Endothelial cell of umbilical vein (primary cell): ENCODE data around the gene PNCK. TPM values are rescaled to one million over a fixed set of nuclear protein-coding genes. Genes with fewer than 3 reads are reported as not detected.

ENCODE experiments used
- BruUV-seq: library from RNA; stranded (reverse); fragments of 400-500 nt; replicated peaks from 2 replicates; lab custom pipeline; 2021; lab: Mats Ljungman, UMichigan
- CTCF ChIA-PET: fragments of 300-600, 350-600 bp; sonication (Branson Sonifier 250); formaldehyde crosslinking; loops from one replicate; lab custom pipeline; 2021; ENCODE audit warnings: antibody characterized with exemption, inconsistent platforms; lab: Charles Lee
- POLR2A ChIA-PET: fragments of 300-600, 350-600 bp; sonication (Branson Sonifier 250); formaldehyde crosslinking; loops from one replicate; lab custom pipeline; 2021; ENCODE audit warnings: antibody characterized with exemption, inconsistent platforms; lab: Charles Lee
- DNase-seq: peaks from one replicate; pipeline ENCODE4 v3.0.0-alpha.2; 2011; ENCODE audit warnings: low read depth, low spot score
- FAIRE-seq: peaks from 2 replicates; lab custom pipeline; 2011; peaks lifted over from hg19 to GRCh38; lab: Jason Lieb, UNC
- H2AFZ ChIP-seq: 2 replicates; pipeline ENCODE4 v1.6.0; 2012; ENCODE audit warnings: low read depth, low read length, control low read depth, inconsistent platforms
- H3K27ac ChIP-seq: 2 replicates; pipeline ENCODE4 v1.5.1; 2011; ENCODE audit warnings: low read depth, mild to moderate bottlenecking, control low read depth, low read length, moderate library complexity; ENCODE audit not compliant: insufficient read depth
- H3K27me3 ChIP-seq, 2 experiments: 2 replicates each; pipeline versions ENCODE4 v1.6.0 to v1.6.1; 2011; ENCODE audit warnings: low read length in 2 of 2, mixed read lengths in 1 of 2; ENCODE audit not compliant: control insufficient read depth in 2 of 2, insufficient read depth in 2 of 2
- H3K36me3 ChIP-seq, 2 experiments: 2 replicates in 1 of 2; 3 replicates in 1 of 2; pipeline ENCODE4 v1.5.1; 2011; ENCODE audit warnings: low read length in 2 of 2, mild to moderate bottlenecking in 1 of 2, moderate library complexity in 1 of 2; ENCODE audit not compliant: control insufficient read depth in 2 of 2, insufficient read depth in 2 of 2; ENCODE audit errors: extremely low read depth in 1 of 2
- H3K4me1 ChIP-seq: 3 replicates; pipeline ENCODE4 v1.5.1; 2011; ENCODE audit warnings: mild to moderate bottlenecking, low read length; ENCODE audit not compliant: control insufficient read depth, insufficient read depth; ENCODE audit errors: extremely low read depth
- H3K4me2 ChIP-seq: 2 replicates; pipeline ENCODE4 v1.6.1; 2011; ENCODE audit warnings: low read length, control low read depth, mixed read lengths; ENCODE audit not compliant: insufficient read depth
- H3K4me3 ChIP-seq, 3 experiments: fragments of 200-600 bp in 1 of 3; sonication (generic), shearing (Covaris generic) in 1 of 3; replicated peaks in 1 of 3; 2 replicates each; pipeline ENCODE4 v1.5.1; 2011 to 2016; ENCODE audit warnings: control low read depth in 3 of 3, low read length in 3 of 3, mild to moderate bottlenecking in 2 of 3, inconsistent platforms in 1 of 3, low read depth in 1 of 3, moderate library complexity in 1 of 3; ENCODE audit not compliant: insufficient read depth in 1 of 3
- H3K79me2 ChIP-seq: 2 replicates; pipeline ENCODE4 v1.6.0; 2012; ENCODE audit warnings: low read length, inconsistent platforms; ENCODE audit not compliant: control insufficient read depth, insufficient read depth
- H3K9ac ChIP-seq: replicated peaks from 2 replicates; pipeline ENCODE3; 2011; ENCODE audit warnings: low read length, control low read depth; ENCODE audit not compliant: insufficient read depth; ENCODE audit errors: extremely low read depth
- H3K9me1 ChIP-seq: replicated peaks from 3 replicates; pipeline ENCODE4 v1.6.0; 2011; ENCODE audit warnings: mild to moderate bottlenecking, low read length; ENCODE audit not compliant: control insufficient read depth, insufficient read depth; ENCODE audit errors: extremely low read depth
- H3K9me3 ChIP-seq: replicated peaks from 2 replicates; pipeline ENCODE4 v1.5.1; 2012; ENCODE audit warnings: low read length, inconsistent platforms; ENCODE audit not compliant: control insufficient read depth, insufficient read depth
- H4K20me1 ChIP-seq: replicated peaks from 2 replicates; pipeline ENCODE3; 2011; ENCODE audit warnings: mild to moderate bottlenecking, low read length; ENCODE audit not compliant: control insufficient read depth, insufficient read depth; ENCODE audit errors: extremely low read depth
- CTCF ChIP-seq, 2 donors: IDR thresholded peaks; 1 replicate in 1 of 2; 2 replicates in 1 of 2; pipeline ENCODE4 v1.5.1; 2011; ENCODE audit warnings: low read length in 2 of 2, mild to moderate bottlenecking in 2 of 2, moderate library complexity in 2 of 2, control low read depth in 1 of 2, inconsistent platforms in 1 of 2, low read depth in 1 of 2; ENCODE audit not compliant: insufficient read depth in 1 of 2; ENCODE audit errors: extremely low read depth in 1 of 2
- EZH2 ChIP-seq: IDR thresholded peaks from 2 replicates; pipeline ENCODE4 v1.6.1; 2012; ENCODE audit warnings: borderline replicate concordance, low read depth, mild to moderate bottlenecking, moderate library complexity, low read length, inconsistent platforms; ENCODE audit not compliant: severe bottlenecking
- FOS ChIP-seq: IDR thresholded peaks from 2 replicates; pipeline ENCODE4 v1.6.1; 2011; ENCODE audit warnings: mild to moderate bottlenecking, low read length, moderate library complexity, borderline replicate concordance; ENCODE audit not compliant: insufficient read depth
- GATA2 ChIP-seq: IDR thresholded peaks from 2 replicates; pipeline ENCODE4 v1.7.0; 2011; ENCODE audit warnings: low read depth, mild to moderate bottlenecking, moderate library complexity, mixed read lengths, low read length; ENCODE audit not compliant: insufficient read length, insufficient read depth
- JUN ChIP-seq: IDR thresholded peaks from 2 replicates; pipeline ENCODE4 v1.6.1; 2011; ENCODE audit warnings: borderline replicate concordance, low read depth; ENCODE audit not compliant: insufficient read length, insufficient read depth
- MAX ChIP-seq: IDR thresholded peaks from 2 replicates; pipeline ENCODE4 v1.6.1; 2011; ENCODE audit not compliant: insufficient read depth, insufficient read length
- MYC ChIP-seq: IDR thresholded peaks from one replicate; pipeline ENCODE4 v1.6.1; 2011; ENCODE audit warnings: mild to moderate bottlenecking, low read depth, low read length
- POLR2A ChIP-seq: IDR thresholded peaks from 2 replicates; pipeline ENCODE4 v1.6.1; 2012; ENCODE audit warnings: low read depth, mild to moderate bottlenecking, control low read depth, low read length
- POLR2AphosphoS5 ChIP-seq: IDR thresholded peaks from 2 replicates; pipeline ENCODE4 v1.6.1; 2012; ENCODE audit warnings: low read depth, mild to moderate bottlenecking, control low read depth, low read length, moderate library complexity; ENCODE audit not compliant: insufficient read depth
- dilution Hi-C: fragments of 300-500 bp; cut with MboI; formaldehyde crosslinking; loops from one replicate; pipeline ENCODE4 v1.15.0; 2019; ENCODE audit warnings: low sequenced_read_pairs; ENCODE audit not compliant: extremely low pct_ligation_motif_present
- intact Hi-C: fragments of 100-400 bp; cut with micrococcal nuclease; formaldehyde crosslinking; loops from one replicate; pipeline ENCODE4 v1.10.0; 2022
- polyA plus RNA-seq, 4 experiments: library from polyadenylated mRNA; depleted of rRNA in 3 of 4; stranded (reverse) in 3 of 4; unstranded in 1 of 4; fragments of >200 nt; gene quantifications; 2 replicates each; pipeline versions ENCODE4 v1.2.1 to v1.2.3, GENCODE V29; 2011 to 2012; ENCODE audit warnings: missing spikeins in 1 of 4
- total RNA-seq: library from RNA; stranded (reverse); gene quantifications from 2 replicates; pipeline ENCODE4 v1.2.3, GENCODE V29; 2021

The PNCK gene
- total and polyA plus RNA-seq, 2 donors (not counting 3 experiments of a cell fraction or from before 2014, with no cell fraction given), result 0.12 TPM; not detected in 1

GRCh38 chrX:153700967-153701366 is 27.4 kb upstream of the PNCK start:
- dilution Hi-C loops, result no loop called here
- BruUV-seq, result no TSS peak
- Histone ChIP-seq H3K79me2 (no peaks in the 10 kb centered on the region), H3K27ac (no peak overlapping the region), H3K9me3 (no peaks in the 10 kb centered on the region), H4K20me1 (no peaks in the 10 kb centered on the region), H2AFZ (no peak overlapping the region), H3K9me1 (no peaks in the 10 kb centered on the region), H3K4me2 (no peak overlapping the region), H3K4me3 (no peak overlapping the region), H3K4me1 (peaks cover 19% of the 10 kb centered on the region), H3K27me3 (no peaks in the 10 kb centered on the region), H3K9ac (no peak overlapping the region), H3K36me3 (peaks cover 2 to 19% of the 10 kb centered on the region in 2 experiments)
- FAIRE-seq (no peak), DNase-seq (no peak)
- intact Hi-C loops, result no loop called here
- ChIA-PET POLR2A (no interaction called here), CTCF (no interaction called here)
- TF ChIP-seq CTCF (IDR thresholded peaks at IDR 0.05; ENCODE audit: extremely low read depth in 1 of 2, insufficient read depth in 1 of 2, low read depth in 1 of 2, low read length in 2 of 2), result no peak
- TF ChIP-seq POLR2AphosphoS5, result no peak
- no peak for TF ChIP-seq MAX
- no peak for TF ChIP-seq POLR2A
- TF ChIP-seq JUN, result no peak
- no peak for TF ChIP-seq MYC
- TF ChIP-seq EZH2, result no peak
- TF ChIP-seq FOS, result no peak
- TF ChIP-seq GATA2, result no peak
